Neural progenitor cell (in vitro differentiated cells): ENCODE data around the gene EZR.

ENCODE experiments used
- EZH2 ChIP-seq: fragments of 200-600 bp; sonication (generic); IDR thresholded peaks from 2 replicates; pipeline ENCODE4 v1.6.1; 2017; ENCODE audit warnings: antibody characterized with exemption, mild to moderate bottlenecking, moderate library complexity
- TF ChIP-seq, protein P1 (sequence below): fragments of 200-600 bp; sonication (generic); IDR thresholded peaks from 2 replicates; pipeline ENCODE4 v1.5.1; 2017; ENCODE audit warnings: antibody characterized with exemption, mild to moderate bottlenecking

DNA sequence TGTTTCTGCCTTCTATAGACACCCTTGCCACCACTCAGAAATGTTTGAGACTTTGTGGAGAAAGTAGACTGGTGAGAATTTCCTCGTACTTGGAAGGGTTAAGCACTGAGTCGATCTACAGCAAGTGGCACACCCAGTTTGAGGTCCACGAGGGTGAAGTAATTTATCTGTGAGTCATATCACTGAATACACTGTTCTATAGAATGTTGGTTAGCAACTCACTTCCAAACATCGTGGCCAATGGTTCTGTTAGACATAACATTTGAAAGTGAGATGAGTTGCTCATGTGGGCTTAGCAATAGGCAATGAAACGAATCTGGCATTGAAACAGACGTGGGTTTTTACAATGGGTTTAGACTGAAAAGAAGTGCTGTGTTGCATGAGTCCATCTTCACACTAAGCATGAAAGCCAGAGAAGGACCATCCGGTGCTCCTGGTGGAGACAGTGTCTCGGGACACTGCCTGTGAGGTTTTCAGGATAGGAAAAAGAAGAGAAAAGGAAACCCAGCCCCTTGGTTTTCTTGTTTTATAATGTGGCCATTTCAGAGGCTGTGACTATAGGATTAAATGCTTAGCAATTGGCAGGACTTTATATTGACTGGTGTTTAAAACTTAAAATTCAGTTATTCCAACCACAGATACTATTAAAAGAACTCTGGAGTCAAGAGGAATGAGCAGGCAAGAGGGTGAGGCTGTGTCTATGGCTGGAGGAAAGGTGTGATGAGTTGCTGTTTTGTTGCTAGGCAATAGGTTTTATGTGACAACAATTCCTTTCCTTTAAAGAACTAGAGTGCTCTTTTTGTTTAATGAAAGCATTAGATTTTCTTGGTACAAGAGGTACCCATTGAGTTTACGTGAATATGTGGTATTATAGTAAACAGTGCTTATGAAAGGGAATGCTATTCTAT lies 31.0 kb upstream of the EZR start:
- TF ChIP-seq, protein P1, sequence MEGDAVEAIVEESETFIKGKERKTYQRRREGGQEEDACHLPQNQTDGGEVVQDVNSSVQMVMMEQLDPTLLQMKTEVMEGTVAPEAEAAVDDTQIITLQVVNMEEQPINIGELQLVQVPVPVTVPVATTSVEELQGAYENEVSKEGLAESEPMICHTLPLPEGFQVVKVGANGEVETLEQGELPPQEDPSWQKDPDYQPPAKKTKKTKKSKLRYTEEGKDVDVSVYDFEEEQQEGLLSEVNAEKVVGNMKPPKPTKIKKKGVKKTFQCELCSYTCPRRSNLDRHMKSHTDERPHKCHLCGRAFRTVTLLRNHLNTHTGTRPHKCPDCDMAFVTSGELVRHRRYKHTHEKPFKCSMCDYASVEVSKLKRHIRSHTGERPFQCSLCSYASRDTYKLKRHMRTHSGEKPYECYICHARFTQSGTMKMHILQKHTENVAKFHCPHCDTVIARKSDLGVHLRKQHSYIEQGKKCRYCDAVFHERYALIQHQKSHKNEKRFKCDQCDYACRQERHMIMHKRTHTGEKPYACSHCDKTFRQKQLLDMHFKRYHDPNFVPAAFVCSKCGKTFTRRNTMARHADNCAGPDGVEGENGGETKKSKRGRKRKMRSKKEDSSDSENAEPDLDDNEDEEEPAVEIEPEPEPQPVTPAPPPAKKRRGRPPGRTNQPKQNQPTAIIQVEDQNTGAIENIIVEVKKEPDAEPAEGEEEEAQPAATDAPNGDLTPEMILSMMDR, result no peak
- TF ChIP-seq EZH2, result no peak
